ENCODE measurements around the gene ITPKB.
"Not testable (repeated sequence)": the region's sequence is repeated elsewhere in the genome, so short reads cannot be mapped to it uniquely, and the experiment has no call there.

The ITPKB gene

GRCh38 chr1:226627050-226627755 lies 111.9 kb downstream of the ITPKB start:
- no peak for DNase-seq (ENCODE audit: low read depth in 4 of 4, low spot score in 1 of 4)

GRCh38 chr1:226626577-226626956 lies 112.5 kb downstream of the ITPKB start:
- DNase-seq (ENCODE audit: low read depth in 4 of 4, low spot score in 1 of 4): peak; percentile 63 to 79 (median 72)

GRCh38 chr1:226625832-226626576 lies 113.1 kb downstream of the ITPKB start:
- no peak for DNase-seq (ENCODE audit: low read depth in 4 of 4, low spot score in 1 of 4)

GRCh38 chr1:226625326-226625725 lies 113.8 kb downstream of the ITPKB start:
- DNase-seq (ENCODE audit: low read depth in 4 of 4, low spot score in 1 of 4): no peak

- DNase-seq (ENCODE audit: low read depth in 4 of 4, low spot score in 1 of 4): no peak
Measured at GRCh38 chr1:226624526-226624925, 114.6 kb downstream of the ITPKB start.

- no peak for DNase-seq (ENCODE audit: low read depth in 4 of 4, low spot score in 1 of 4)
Measured at GRCh38 chr1:226622012-226622411, 117.1 kb downstream of the ITPKB start.

GRCh38 chr1:226619031-226619430 lies 120.1 kb downstream of the ITPKB start:
- DNase-seq (ENCODE audit: low read depth in 4 of 4, low spot score in 1 of 4): no peak

GRCh38 chr1:226618380-226618779 lies 120.7 kb downstream of the ITPKB start:
- no peak for DNase-seq (ENCODE audit: low read depth in 4 of 4, low spot score in 1 of 4)

- DNase-seq (ENCODE audit: low read depth in 4 of 4, low spot score in 1 of 4): not testable (repeated sequence)
Measured at GRCh38 chr1:226617719-226618118, 121.4 kb downstream of the ITPKB start.

- no peak for DNase-seq (ENCODE audit: low read depth in 4 of 4, low spot score in 1 of 4)
Measured at GRCh38 chr1:226617109-226617508, 122.0 kb downstream of the ITPKB start.

GRCh38 chr1:226616636-226617035 lies 122.4 kb downstream of the ITPKB start:
- DNase-seq (ENCODE audit: low read depth in 4 of 4, low spot score in 1 of 4): no peak

GRCh38 chr1:226615876-226616275 lies 123.2 kb downstream of the ITPKB start:
- no peak for DNase-seq (ENCODE audit: low read depth in 4 of 4, low spot score in 1 of 4)

GRCh38 chr1:226611980-226612379 lies 127.1 kb downstream of the ITPKB start:
- not testable (repeated sequence) for DNase-seq (ENCODE audit: low read depth in 4 of 4, low spot score in 1 of 4)

GRCh38 chr1:226611301-226611700 lies 127.8 kb downstream of the ITPKB start:
- DNase-seq (ENCODE audit: low read depth in 4 of 4, low spot score in 1 of 4): no peak

- DNase-seq (ENCODE audit: low read depth in 4 of 4, low spot score in 1 of 4): no peak
Measured at GRCh38 chr1:226610671-226611070, 128.4 kb downstream of the ITPKB start.

- DNase-seq (ENCODE audit: low read depth in 4 of 4, low spot score in 1 of 4): no peak
Measured at GRCh38 chr1:226609836-226610455, 129.1 kb downstream of the ITPKB start.

- DNase-seq (ENCODE audit: low read depth in 4 of 4, low spot score in 1 of 4): peak; percentile 30 to 50 (median 42)
Measured at GRCh38 chr1:226608699-226609505, 130.2 kb downstream of the ITPKB start.

- no peak for DNase-seq (ENCODE audit: low read depth in 4 of 4, low spot score in 1 of 4)
Measured at GRCh38 chr1:226607821-226608220, 131.3 kb downstream of the ITPKB start.

- DNase-seq (ENCODE audit: low read depth in 4 of 4, low spot score in 1 of 4): no peak
Measured at GRCh38 chr1:226607268-226607660, 131.8 kb downstream of the ITPKB start.

- DNase-seq (ENCODE audit: low read depth in 4 of 4, low spot score in 1 of 4): no peak
Measured at GRCh38 chr1:226606311-226607267, 132.5 kb downstream of the ITPKB start.

Data from stimulated activated CD4-positive, alpha-beta T cell treated with anti-CD3 and anti-CD28 coated beads, Interleukin-1b, Interleukin-23, amount 100 ng/mL, for 24 hours (primary cell).